ENCODE measurements around the gene CPXM2. TPM values are rescaled to one million over a fixed set of nuclear protein-coding genes. Genes with fewer than 3 reads are reported as not detected.
A peak's percentile ranks its signal among the peaks of the same experiment; 100 is the strongest.

Gene CPXM2
- polyA plus RNA-seq, 1 experiment = 14.4 TPM

- no peaks in the 10 kb centered on the region for H3K36me3 ChIP-seq (ENCODE audit: control insufficient read depth, insufficient read depth, low read length)
- DNase-seq (ENCODE audit: low read depth) = no peak
- no peak overlapping the region for H3K4me3 ChIP-seq (ENCODE audit: low read depth, low read length)
- H3K27me3 ChIP-seq (ENCODE audit: control insufficient read depth, insufficient read depth, low read length) = no peaks in the 10 kb centered on the region
- CTCF ChIA-PET = no interaction called here
- no peak for TF ChIP-seq CTCF (IDR thresholded peaks at IDR 0.05; ENCODE audit: insufficient read depth, low read depth, low read length)
- POLR2A ChIA-PET = no interaction called here
Measured at GRCh38 chr10:123821136-123821535, 70.5 kb downstream of the CPXM2 start.

DNA sequence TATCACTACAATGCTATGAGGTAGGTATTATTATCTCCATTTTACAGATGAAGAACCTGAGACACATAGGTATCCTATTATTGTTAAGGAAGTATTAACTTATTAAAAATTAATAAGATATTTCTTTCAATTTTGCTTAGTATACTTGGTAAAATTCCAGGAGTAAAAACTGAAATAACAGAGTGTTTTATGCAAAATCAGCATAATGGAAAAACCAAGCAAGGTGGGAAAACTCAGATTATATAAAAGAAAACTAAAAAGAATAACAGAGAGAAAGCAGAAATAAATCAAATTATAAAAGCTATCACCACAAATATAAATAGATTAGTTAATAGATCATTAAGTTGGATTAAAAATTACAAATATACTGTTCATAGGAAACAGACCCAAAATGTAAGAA lies 82.0 kb downstream of the CPXM2 start:
- CTCF ChIA-PET = no interaction called here
- POLR2A ChIA-PET = no interaction called here
- Histone ChIP-seq H3K27me3 (ENCODE audit: control insufficient read depth, insufficient read depth, low read length) (no peaks in the 10 kb centered on the region), H3K4me3 (ENCODE audit: low read depth, low read length) (no peak overlapping the region), H3K36me3 (ENCODE audit: control insufficient read depth, insufficient read depth, low read length) (no peaks in the 10 kb centered on the region)
- no peak for DNase-seq (ENCODE audit: low read depth)
- TF ChIP-seq CTCF (IDR thresholded peaks at IDR 0.05; ENCODE audit: insufficient read depth, low read depth, low read length) = no peak

DNA sequence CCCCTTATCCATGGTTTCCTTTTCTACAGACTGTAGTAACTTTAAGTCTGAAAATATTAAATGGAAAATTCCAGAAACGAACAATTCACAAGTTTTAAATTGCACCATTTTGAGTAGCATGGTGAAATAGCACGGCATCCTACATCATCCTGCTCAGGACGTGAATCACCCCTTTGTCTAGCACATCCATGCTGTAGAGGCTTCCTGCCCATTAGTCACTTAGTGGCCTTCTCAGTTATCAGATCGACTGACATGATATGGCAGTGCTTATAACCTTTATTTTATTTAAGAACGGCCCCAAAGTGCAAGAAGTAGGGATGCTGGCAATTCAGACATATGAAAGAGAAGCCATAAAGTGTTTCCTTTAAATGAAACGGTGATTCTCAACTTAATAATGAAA lies 82.7 kb downstream of the CPXM2 start:
- POLR2A ChIA-PET = no interaction called here
- no peaks in the 10 kb centered on the region for H3K36me3 ChIP-seq (ENCODE audit: control insufficient read depth, insufficient read depth, low read length)
- no peak overlapping the region for H3K4me3 ChIP-seq (ENCODE audit: low read depth, low read length)
- no peak for TF ChIP-seq CTCF (IDR thresholded peaks at IDR 0.05; ENCODE audit: insufficient read depth, low read depth, low read length)
- CTCF ChIA-PET = no interaction called here
- peak; percentile 73 for DNase-seq (ENCODE audit: low read depth)
- H3K27me3 ChIP-seq (ENCODE audit: control insufficient read depth, insufficient read depth, low read length) = no peaks in the 10 kb centered on the region

GRCh38 chr10:123808286-123808685 lies 83.3 kb downstream of the CPXM2 start:
- ChIA-PET POLR2A (no interaction called here), CTCF (no interaction called here)
- Histone ChIP-seq H3K36me3 (ENCODE audit: control insufficient read depth, insufficient read depth, low read length) (no peaks in the 10 kb centered on the region), H3K27me3 (ENCODE audit: control insufficient read depth, insufficient read depth, low read length) (no peaks in the 10 kb centered on the region), H3K4me3 (ENCODE audit: low read depth, low read length) (no peak overlapping the region)
- TF ChIP-seq CTCF (IDR thresholded peaks at IDR 0.05; ENCODE audit: insufficient read depth, low read depth, low read length) = no peak
- no peak for DNase-seq (ENCODE audit: low read depth)

DNA sequence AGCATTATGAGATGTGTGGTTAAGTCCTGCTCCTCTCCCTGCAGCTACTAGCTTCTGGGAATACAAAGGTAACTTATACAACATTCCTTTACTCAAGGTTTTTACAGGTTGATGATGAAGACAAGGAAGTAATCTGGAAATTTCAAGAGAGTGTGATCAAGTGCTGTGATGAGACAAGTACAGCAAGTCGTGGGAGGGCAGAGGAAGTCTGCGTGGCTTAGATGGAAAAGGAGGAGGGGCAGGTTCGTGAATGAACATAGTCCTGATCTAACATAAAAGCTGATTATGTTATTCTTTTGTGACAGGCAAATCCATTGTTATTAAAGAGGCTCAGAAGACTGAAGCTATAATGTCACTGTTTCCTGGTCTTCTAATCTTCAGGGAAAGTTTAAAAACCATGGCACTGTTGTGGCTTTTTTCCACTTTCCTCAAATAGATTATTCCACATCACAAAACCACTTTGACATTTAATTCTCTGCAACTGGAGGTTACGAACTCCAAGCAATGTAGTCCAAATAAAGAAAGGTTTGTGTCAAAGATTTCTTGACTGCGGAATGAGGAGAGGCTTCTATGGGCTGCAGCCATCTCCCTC lies 84.1 kb downstream of the CPXM2 start:
- Histone ChIP-seq H3K36me3 (ENCODE audit: control insufficient read depth, insufficient read depth, low read length) (no peaks in the 10 kb centered on the region), H3K4me3 (ENCODE audit: low read depth, low read length) (no peak overlapping the region), H3K27me3 (ENCODE audit: control insufficient read depth, insufficient read depth, low read length) (no peaks in the 10 kb centered on the region)
- ChIA-PET POLR2A (no interaction called here), CTCF (interaction anchor here (0.8 kb wide), 1 partner anchor 160 kb away, joined by 3 read pairs; no protein-coding TSS in a partner anchor)
- TF ChIP-seq CTCF (IDR thresholded peaks at IDR 0.05; ENCODE audit: insufficient read depth, low read depth, low read length) = no peak
- DNase-seq (ENCODE audit: low read depth) = no peak

Measured in BJ (cell line).